Parathyroid adenoma (tissue), 2 donors: Measurements from ENCODE around the gene KCNB1.

Experiments
- H2AFZ ChIP-seq: fragments of 300-600 bp; sonication (generic); one replicate; pipeline ENCODE4 v1.7.0; 2017; ENCODE audit warnings: antibody characterized with exemption, mild to moderate bottlenecking
- H3K27ac ChIP-seq: fragments of 300-600 bp; sonication (generic); one replicate; pipeline ENCODE4 v1.7.0; 2017
- H3K27me3 ChIP-seq: fragments of 300-600 bp; sonication (generic); one replicate; pipeline ENCODE4 v1.7.0; 2017; ENCODE audit warnings: low read length; ENCODE audit not compliant: control insufficient read depth, insufficient read depth
- H3K36me3 ChIP-seq: fragments of 300-600 bp; sonication (generic); one replicate; pipeline ENCODE4 v1.7.0; 2017; ENCODE audit warnings: low read length; ENCODE audit not compliant: control insufficient read depth, insufficient read depth
- H3K4me1 ChIP-seq: fragments of 300-600 bp; sonication (generic); one replicate; pipeline ENCODE4 v1.7.0; 2017; ENCODE audit warnings: control low read depth
- H3K4me2 ChIP-seq: fragments of 300-600 bp; sonication (generic); one replicate; pipeline ENCODE4 v1.7.0; 2017; ENCODE audit warnings: low read length
- H3K4me3 ChIP-seq: fragments of 300-600 bp; sonication (generic); one replicate; pipeline ENCODE4 v1.7.0; 2017; ENCODE audit warnings: low read depth, low read length
- H3K79me2 ChIP-seq: fragments of 300-600 bp; sonication (generic); one replicate; pipeline ENCODE4 v1.7.0; 2017; ENCODE audit warnings: control low read depth
- H3K9ac ChIP-seq: fragments of 300-600 bp; sonication (generic); one replicate; pipeline ENCODE4 v1.7.0; 2017; ENCODE audit warnings: mild to moderate bottlenecking
- H3K9me3 ChIP-seq: fragments of 300-600 bp; sonication (generic); one replicate; pipeline ENCODE4 v1.7.0; 2017; ENCODE audit warnings: low read length; ENCODE audit not compliant: control insufficient read depth
- CTCF ChIP-seq: fragments of 300-600 bp; sonication (generic); IDR thresholded peaks from one replicate; pipeline ENCODE4 v1.7.0; 2017; ENCODE audit warnings: antibody characterized with exemption, mild to moderate bottlenecking
- donor health status: primary hyperparathyroidism.

KCNB1 gene

GRCh38 chr20:49403911-49404310, 78.6 kb downstream of the KCNB1 start:
- H3K4me3 ChIP-seq: no peak overlapping the region
- H3K27me3 ChIP-seq: no peaks in the 10 kb centered on the region
- H3K4me2 ChIP-seq: no peak overlapping the region
- no peak overlapping the region for H3K27ac ChIP-seq
- no peaks in the 10 kb centered on the region for H3K4me1 ChIP-seq
- no peaks in the 10 kb centered on the region for H3K36me3 ChIP-seq
- H3K9ac ChIP-seq: no peak overlapping the region
- no peaks in the 10 kb centered on the region for H3K79me2 ChIP-seq
- H2AFZ ChIP-seq: no peak overlapping the region
- no peak for TF ChIP-seq CTCF
- no peaks in the 10 kb centered on the region for H3K9me3 ChIP-seq

DNA sequence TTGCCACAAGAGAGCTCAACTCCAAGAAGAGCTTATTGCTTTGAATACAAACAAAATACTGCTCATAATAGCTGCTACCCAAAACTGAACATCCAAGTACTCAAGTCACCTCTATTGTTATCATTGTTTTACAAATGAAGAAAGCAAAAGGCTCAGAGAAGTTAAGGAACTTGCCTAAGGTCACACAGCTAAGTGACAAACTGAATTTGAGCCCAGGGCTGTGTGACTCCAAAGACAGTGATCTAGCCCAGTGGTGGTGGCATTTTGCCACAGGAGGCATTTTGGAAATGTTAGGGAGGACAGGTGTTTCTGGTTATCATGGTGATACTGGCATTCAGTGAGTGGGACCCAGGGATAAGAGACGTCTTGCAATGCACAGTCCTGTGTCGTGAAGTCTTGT, 79.5 kb downstream of the KCNB1 start:
- TF ChIP-seq CTCF: no peak
- Histone ChIP-seq H3K4me2 (no peak overlapping the region), H3K36me3 (no peaks in the 10 kb centered on the region), H3K9ac (no peak overlapping the region), H3K9me3 (no peaks in the 10 kb centered on the region), H3K27ac (no peak overlapping the region), H3K4me1 (no peaks in the 10 kb centered on the region), H3K79me2 (no peaks in the 10 kb centered on the region), H3K4me3 (no peak overlapping the region), H3K27me3 (no peaks in the 10 kb centered on the region), H2AFZ (no peak overlapping the region)

DNA sequence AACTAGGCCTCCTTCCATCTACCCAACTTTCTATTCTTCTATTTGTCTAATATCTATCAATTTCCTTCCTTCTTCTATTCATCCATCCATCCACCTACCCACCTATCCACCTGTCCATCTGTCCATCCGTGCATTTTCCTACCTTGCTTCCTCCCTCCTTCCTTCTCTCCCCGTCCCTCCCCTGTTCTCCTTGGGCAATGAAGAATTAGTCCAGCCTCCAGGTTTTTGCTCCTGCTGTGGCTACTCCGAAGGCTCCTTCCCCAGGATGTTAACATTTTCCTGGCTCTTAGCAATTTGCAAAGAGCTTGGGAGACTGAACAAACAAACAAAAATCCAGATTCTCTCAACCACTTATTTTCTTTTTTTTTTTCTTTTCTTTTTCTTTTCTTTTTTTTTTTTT, 81.6 kb downstream of the KCNB1 start:
- H3K4me3 ChIP-seq: no peak overlapping the region
- H3K9me3 ChIP-seq: no peaks in the 10 kb centered on the region
- H3K4me1 ChIP-seq: no peaks in the 10 kb centered on the region
- no peak overlapping the region for H3K4me2 ChIP-seq
- no peak overlapping the region for H2AFZ ChIP-seq
- no peaks in the 10 kb centered on the region for H3K27me3 ChIP-seq
- no peaks in the 10 kb centered on the region for H3K79me2 ChIP-seq
- peak overlapping the region; percentile 5 for H3K27ac ChIP-seq
- H3K36me3 ChIP-seq: no peaks in the 10 kb centered on the region
- no peak for TF ChIP-seq CTCF
- H3K9ac ChIP-seq: no peak overlapping the region

- Histone ChIP-seq H2AFZ (no peak overlapping the region), H3K27ac (peak overlapping the region; percentile 5), H3K4me2 (no peak overlapping the region), H3K27me3 (no peaks in the 10 kb centered on the region), H3K36me3 (no peaks in the 10 kb centered on the region), H3K9ac (no peak overlapping the region), H3K9me3 (no peaks in the 10 kb centered on the region), H3K4me1 (no peaks in the 10 kb centered on the region), H3K79me2 (no peaks in the 10 kb centered on the region), H3K4me3 (no peak overlapping the region)
- TF ChIP-seq CTCF: no peak
Measured at GRCh38 chr20:49400410-49400809, 82.1 kb downstream of the KCNB1 start.

DNA sequence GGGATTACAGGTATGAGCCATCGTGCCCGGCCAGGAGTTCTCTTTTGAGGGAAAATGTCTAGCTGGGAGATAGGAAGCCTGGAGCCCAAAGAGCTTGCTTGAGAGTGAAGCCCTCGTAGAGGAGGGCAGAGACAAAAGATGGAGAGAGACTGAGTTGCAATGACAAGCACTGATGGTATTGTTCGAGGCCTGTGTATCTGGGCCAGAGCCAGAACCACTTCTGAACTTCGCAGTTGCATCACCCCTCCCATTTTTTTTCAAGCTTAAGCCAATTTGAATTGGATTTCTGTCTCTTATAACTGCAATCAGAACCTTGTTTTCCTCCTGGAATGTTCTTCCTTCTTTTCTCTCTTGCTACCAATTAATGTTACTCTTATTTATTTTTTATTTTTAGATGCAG, 83.1 kb downstream of the KCNB1 start:
- no peak overlapping the region for H3K27ac ChIP-seq

More for the DNA sequence above, 83.1 kb downstream of the KCNB1 start:
- H3K4me1 ChIP-seq: no peaks in the 10 kb centered on the region
- no peak for TF ChIP-seq CTCF
- no peaks in the 10 kb centered on the region for H3K9me3 ChIP-seq
- H3K36me3 ChIP-seq: no peaks in the 10 kb centered on the region
- H3K27me3 ChIP-seq: no peaks in the 10 kb centered on the region
- no peak overlapping the region for H3K4me3 ChIP-seq
- no peak overlapping the region for H3K4me2 ChIP-seq
- H3K79me2 ChIP-seq: no peaks in the 10 kb centered on the region
- H3K9ac ChIP-seq: no peak overlapping the region
- no peak overlapping the region for H2AFZ ChIP-seq
